ENCODE data around the gene TBK1. TPM values are rescaled to one million over a fixed set of nuclear protein-coding genes. Genes with fewer than 3 reads are reported as not detected.

Gene TBK1
- total RNA-seq, 1 donor from 2014 or later: 11.5 TPM

- Histone ChIP-seq H3K27ac (replicated peaks) (no peak overlapping the region), H3K9me3 (replicated peaks) (peaks cover 18% of the 10 kb centered on the region), H3K4me1 (no peaks in the 10 kb centered on the region), H3K36me3 (peaks cover 80% of the 10 kb centered on the region), H3K27me3 (ENCODE audit: low read depth) (no peaks in the 10 kb centered on the region), H3K4me3 (no peak overlapping the region)
- no peak for DNase-seq
- intact Hi-C loops (cut with micrococcal nuclease): no loop called here
- no peak for TF ChIP-seq CTCF (IDR thresholded peaks at IDR 0.05; ENCODE audit: borderline replicate concordance)
Observed at GRCh38 chr12:64476844-64477243, 24.9 kb downstream of the TBK1 start.

- Histone ChIP-seq H3K4me1 (no peaks in the 10 kb centered on the region), H3K36me3 (peaks cover 82% of the 10 kb centered on the region), H3K4me3 (no peak overlapping the region), H3K27ac (replicated peaks) (no peak overlapping the region), H3K9me3 (replicated peaks) (peaks cover 18% of the 10 kb centered on the region), H3K27me3 (ENCODE audit: low read depth) (no peaks in the 10 kb centered on the region)
- intact Hi-C loops (cut with micrococcal nuclease): no loop called here
- no peak for DNase-seq
- no peak for TF ChIP-seq CTCF (IDR thresholded peaks at IDR 0.05; ENCODE audit: borderline replicate concordance)
Observed at GRCh38 chr12:64478661-64479060, 26.7 kb downstream of the TBK1 start.

GRCh38 chr12:64480148-64480547, 28.2 kb downstream of the TBK1 start:
- Histone ChIP-seq H3K9me3 (replicated peaks) (peaks cover 18% of the 10 kb centered on the region), H3K36me3 (peaks cover 80% of the 10 kb centered on the region), H3K27ac (replicated peaks) (no peak overlapping the region), H3K4me3 (no peak overlapping the region), H3K4me1 (no peaks in the 10 kb centered on the region), H3K27me3 (ENCODE audit: low read depth) (no peaks in the 10 kb centered on the region)
- no peak for TF ChIP-seq CTCF (IDR thresholded peaks at IDR 0.05; ENCODE audit: borderline replicate concordance)
- intact Hi-C loops (cut with micrococcal nuclease): loop anchor here (10.0 kb wide), 1 partner anchor 45 kb away; no protein-coding TSS in a partner anchor
- DNase-seq: no peak

- Histone ChIP-seq H3K4me3 (no peak overlapping the region), H3K27me3 (ENCODE audit: low read depth) (no peaks in the 10 kb centered on the region), H3K27ac (replicated peaks) (no peak overlapping the region), H3K36me3 (peaks cover 97% of the 10 kb centered on the region), H3K4me1 (peaks cover 4% of the 10 kb centered on the region), H3K9me3 (replicated peaks) (no peaks in the 10 kb centered on the region)
- DNase-seq: no peak
- TF ChIP-seq CTCF (IDR thresholded peaks at IDR 0.05; ENCODE audit: borderline replicate concordance): no peak
- intact Hi-C loops (cut with micrococcal nuclease): loop anchor here (10.0 kb wide), 1 partner anchor 52 kb away; no protein-coding TSS in a partner anchor
Observed at GRCh38 chr12:64486657-64487056, 34.7 kb downstream of the TBK1 start.

- peaks cover 4% of the 10 kb centered on the region for H3K4me1 ChIP-seq
- no peak for DNase-seq
- intact Hi-C loops (cut with micrococcal nuclease): no loop called here
- TF ChIP-seq CTCF (IDR thresholded peaks at IDR 0.05; ENCODE audit: borderline replicate concordance): no peak
- H3K27ac ChIP-seq (replicated peaks): no peak overlapping the region
- H3K36me3 ChIP-seq: peaks cover 98% of the 10 kb centered on the region
- no peaks in the 10 kb centered on the region for H3K27me3 ChIP-seq (ENCODE audit: low read depth)
- H3K4me3 ChIP-seq: no peak overlapping the region
- H3K9me3 ChIP-seq (replicated peaks): no peaks in the 10 kb centered on the region
Observed at GRCh38 chr12:64491718-64492117, 39.8 kb downstream of the TBK1 start.
